Measurements from ENCODE around the gene NDUFAF4.
"Not testable (repeated sequence)": the region's sequence is repeated elsewhere in the genome, so short reads cannot be mapped to it uniquely, and the experiment has no call there.

Gene NDUFAF4

DNA sequence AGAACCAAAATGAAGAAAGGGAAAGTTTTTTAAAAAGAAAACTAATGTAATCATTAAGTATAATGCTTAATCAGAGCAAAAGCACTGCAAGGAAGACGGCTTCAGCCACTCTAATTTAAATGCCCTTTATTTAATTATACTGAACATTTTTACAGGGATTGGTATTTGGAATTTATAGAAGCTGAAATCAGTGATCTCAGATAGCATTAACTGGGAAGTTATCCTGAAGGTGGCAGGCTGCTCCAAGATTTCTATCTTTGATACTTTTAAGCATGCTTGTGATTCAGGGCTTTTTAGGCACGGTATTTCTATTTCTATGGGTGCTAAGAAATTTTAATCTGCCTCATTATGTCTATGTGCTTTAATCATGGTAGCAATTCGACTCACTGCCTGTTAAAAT, 1.3 kb upstream of the NDUFAF4 start:
- no peak for DNase-seq (ENCODE audit: low read depth)

DNA sequence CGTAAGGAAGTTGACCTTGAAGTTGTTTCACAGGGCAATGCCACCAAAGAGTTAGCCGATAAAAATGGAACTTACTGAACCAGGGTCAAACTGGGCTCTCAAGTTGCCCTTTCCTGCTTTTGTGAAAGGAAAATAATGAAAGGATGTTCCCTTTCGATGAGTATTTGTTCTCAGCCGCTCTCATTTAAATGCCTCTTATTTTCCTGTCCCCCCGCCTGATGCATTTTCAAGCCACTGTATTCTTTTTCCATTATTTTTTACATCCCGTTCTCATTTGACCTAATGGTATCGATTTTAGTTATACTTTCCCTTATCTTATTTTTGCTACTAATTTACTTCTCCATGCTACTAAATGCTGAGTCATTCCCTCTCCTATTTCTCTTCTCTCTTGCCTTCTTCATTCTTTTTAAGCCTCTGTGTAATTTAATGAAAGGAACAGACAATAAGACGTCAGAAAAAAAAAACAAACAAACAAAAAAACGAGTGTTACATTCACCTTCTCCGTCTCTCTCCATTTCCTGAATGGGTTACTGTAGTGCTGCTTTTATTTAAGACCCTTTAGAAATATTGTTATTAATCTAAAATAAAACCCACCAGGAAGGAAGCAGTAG, 655 bp upstream of the NDUFAF4 start:
- no peak for DNase-seq (ENCODE audit: low read depth)

DNA sequence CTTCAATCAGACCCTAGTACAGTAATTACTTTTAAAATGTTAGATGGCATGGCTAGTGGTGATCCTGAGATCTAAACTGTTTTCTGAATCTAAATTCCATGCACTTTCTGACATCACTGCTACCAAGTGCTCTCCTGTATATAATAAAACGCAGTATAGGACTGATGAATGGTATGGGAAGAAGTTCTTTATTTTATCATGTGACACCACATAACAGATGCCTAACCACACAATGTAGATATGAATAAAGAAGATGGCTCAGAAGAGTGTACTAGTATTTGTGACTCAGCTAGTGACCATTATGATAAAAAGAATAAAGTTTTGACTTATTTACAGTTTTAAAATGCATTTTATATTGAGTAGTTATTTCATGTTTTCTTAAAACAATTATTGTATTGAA, 8.5 kb downstream of the NDUFAF4 start:
- DNase-seq (ENCODE audit: low read depth) = no peak

DNA sequence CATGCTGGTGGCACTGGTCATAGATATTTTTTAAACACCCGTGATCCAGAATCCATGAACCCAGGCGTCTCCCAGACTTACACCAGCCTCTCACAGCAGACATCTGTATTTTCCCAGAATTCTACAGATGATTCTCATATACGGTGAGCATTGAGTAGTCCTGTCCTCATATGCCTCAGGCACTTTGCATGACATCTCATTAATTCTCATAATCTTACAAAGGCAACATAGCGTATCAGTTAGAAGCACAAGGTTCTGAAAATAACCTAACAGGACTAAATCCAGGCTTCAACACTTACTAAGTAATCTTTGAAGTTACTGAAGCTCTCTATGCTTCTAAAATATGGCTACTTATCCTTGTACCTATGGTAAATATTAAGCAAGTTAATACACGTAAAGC, 8.9 kb downstream of the NDUFAF4 start:
- no peak for DNase-seq (ENCODE audit: low read depth)

DNA sequence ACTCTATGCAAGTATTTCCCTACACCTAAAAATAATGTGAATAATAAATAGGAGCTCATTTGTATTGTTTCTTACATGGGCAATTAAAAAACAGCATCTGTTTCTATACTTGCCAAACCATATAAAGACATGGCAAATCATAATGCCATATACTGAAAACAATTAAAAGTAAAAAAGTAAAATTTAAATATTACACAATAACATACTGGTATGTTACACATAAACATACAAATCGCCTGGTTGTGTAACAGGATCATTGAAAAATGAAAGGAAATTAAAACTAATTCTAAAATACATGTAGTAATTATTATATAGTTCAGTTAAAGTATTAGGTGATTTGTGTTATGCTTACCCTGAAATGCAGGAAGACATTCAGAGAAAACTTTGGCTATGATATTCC, 11.2 kb downstream of the NDUFAF4 start:
- DNase-seq (ENCODE audit: low read depth) = no peak

DNA sequence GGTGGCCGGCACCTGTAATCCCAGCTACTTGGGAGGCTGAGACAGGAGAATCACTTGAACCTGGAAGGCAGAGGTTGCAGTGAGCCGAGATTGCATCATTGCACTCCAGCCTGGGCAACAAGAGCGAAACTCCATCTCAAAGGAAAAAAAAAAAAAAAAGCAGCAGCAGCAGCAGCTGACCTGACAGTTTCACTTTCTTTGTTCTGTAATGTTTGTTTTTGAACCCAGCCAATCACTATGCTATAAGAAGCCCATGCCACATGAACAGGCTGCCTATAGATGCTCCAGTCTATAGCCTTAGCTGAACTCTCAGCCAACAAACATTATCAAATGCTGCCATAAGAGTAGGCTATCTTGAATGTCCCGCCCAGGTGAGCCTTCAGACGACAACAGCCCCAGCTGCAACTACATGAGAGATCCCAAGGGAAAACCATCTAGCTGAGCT, 12.5 kb downstream of the NDUFAF4 start:
- not testable (repeated sequence) for DNase-seq (ENCODE audit: low read depth)

DNA sequence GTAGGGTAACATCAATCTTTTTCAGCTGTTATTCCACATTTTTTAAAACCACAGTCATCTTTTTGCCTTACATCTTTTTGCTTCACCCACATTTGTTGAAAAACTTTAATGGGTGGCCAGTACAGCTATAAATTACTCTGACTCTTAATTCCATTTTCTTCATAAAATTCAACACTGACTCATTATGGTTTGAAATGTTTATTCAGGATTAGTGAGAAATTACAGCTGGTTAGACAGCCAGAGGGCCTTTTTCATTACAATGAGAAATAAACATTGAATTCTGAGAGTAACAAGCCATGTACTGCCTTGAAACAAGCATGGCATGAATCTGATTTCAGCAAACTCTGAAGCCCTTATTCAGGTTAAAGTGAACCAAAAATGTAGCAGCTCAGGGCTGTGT, 19.5 kb downstream of the NDUFAF4 start:
- DNase-seq (ENCODE audit: low read depth) = no peak

DNA sequence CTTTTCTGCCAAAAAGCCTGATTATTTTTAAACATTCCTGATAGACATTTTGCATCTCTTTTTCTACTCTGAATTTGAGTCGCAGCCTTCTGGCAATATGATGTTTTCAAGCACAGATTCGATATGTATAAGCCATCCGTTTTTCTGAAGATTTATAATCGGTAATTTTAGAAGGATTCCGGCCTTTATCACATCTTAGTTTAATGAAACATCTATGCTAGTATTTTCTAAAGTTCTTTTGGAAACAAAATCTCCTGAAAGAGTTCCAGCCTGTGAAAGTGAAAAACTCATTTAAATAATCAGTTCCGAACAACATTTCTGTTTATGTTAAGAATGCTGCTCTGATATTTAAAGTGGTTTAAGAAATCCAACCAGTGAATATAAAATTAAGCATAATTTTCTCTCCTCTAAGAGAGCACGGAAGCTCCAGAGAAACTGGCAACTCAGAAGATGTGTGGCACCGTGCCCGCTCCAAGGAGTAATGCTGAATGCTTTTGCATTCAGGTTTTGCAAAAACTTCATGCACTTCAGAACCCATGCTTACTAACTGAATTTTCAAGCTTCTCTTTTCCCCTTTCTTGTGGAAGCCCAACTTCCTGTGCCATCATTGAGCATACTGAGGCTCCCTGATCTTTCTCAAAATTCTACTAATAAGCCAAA, 20.7 kb downstream of the NDUFAF4 start:
- DNase-seq (ENCODE audit: low read depth) = no peak

DNA sequence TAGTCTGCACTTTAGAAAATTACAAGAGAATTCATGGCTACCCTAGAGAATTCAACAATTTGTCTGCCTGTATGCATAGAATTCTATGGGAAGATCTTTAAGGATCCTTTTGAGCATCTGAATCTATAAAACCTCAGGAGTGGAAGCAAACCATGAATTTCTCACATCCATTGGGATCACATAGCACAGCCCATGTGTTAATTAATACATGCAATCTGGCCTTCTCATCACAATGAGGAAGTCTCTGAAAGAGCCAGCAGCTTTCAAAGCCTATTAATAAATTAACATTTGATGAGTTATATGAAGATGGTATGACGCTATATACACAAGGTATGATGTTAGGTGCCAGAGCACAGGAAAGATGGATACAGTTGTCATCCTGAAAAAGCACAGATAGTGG, 24.7 kb downstream of the NDUFAF4 start:
- DNase-seq (ENCODE audit: low read depth) = no peak

DNA sequence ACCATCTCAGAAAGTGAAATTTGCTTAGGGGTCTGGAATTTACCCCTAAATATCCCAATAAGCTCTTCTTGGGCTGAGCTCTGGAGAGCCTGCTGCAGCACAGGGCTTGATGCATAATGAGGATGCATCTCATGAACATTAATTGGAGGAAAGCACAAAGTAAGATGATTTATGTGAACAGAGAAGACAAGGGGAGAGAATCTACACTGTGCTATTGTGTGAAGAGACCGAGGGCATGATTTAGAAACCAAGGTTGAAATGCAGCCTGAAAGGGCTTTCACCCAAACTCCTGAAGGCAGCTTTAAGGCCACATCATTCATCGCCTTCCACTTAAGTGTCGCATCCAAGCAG, 32.7 kb downstream of the NDUFAF4 start:
- no peak for DNase-seq (ENCODE audit: low read depth)

DNA sequence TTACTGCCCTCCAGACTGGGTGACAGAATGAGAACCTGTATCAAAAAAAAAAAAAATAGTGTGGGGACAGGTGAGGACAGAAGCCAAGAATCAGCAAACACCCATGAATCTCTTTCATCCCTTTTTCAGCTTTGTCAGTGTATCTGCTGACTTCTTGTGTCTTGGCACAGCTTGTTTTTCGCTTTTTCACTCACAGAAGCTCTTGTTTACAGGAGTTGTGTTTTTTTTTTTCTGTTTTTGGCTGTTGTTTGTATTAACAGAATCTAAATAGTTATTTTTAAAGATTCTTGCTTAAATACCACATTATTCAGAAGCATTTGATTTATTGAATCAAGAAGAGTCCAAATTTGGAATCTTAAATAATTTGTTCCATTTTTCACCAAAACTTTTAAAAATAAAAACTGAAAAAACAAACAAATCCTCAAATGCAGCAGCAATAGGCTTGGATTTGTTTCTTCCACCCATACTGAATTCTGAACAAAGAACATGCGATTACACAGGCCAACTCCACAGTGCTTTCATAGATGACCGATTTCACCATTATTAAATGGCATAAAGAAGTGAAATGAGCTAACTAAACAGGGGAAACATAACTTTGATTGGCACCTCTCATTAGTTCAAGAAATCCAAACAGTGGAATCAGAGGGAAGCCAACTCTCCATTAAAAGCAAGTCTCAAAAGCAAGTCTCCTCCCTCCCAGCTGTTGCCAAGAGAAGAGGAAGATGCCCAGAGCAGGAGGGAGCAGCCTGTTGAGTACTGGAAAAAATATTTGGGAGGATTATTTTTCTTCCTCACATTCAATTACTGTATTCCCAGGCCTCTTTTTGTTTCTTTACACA, 33.3 kb downstream of the NDUFAF4 start:
- DNase-seq (ENCODE audit: low read depth) = no peak

DNA sequence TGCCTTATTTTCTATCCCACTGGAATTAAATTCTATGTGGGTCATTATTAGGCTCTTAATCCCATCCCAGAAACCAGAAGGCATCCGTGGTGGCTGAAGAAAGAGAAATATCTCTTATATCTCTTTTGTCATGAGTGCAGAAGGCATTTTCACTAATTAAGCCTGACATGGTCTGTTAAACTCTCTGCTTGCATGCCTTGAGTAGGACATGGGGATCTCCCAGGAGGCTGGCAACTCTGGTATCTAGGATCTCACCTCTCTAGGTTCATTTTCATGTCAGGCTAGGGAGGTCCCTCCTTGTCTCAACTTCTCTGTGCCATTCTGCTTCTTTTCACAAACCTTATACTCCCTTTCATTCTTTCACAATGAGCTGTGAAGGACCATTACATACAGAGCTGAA, 35.1 kb downstream of the NDUFAF4 start:
- no peak for DNase-seq (ENCODE audit: low read depth)

DNA sequence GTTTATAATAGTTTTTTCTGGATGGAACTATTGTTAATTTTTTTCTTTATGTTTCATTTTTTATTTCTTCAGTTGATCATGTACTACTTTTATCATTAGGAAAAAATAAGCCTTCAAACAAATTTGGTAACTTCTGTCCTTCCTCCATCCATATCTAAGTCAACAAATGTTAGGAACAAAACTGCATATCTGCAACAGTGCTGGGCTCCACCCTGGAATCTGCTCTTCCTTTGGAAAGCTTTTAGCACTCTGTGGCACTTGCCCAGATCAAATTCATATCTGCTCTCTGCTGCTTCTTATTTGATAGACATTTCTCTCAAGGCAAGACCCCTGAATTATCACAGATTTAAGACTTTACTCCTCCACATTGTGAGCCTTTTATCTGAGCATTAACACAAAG, 36.1 kb downstream of the NDUFAF4 start:
- no peak for DNase-seq (ENCODE audit: low read depth)

DNA sequence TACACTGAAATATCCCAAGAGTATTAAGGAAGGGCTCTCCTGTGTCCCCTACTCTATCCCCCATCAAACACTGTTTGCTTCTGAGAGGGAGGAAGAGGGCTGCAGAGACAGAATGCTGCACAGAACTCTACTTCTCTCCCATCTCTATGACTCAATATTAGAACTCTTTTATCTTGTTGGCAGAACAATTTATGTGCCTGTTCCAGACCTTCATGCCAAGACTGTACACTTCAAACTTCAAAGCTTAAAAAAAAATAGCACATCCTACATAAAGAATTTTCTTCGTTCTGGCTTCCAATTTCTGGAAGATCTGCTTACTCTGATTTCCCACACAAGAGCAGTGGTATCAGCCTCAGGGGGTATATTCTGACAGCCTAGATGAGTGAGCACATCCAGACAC, 40.8 kb downstream of the NDUFAF4 start:
- DNase-seq (ENCODE audit: low read depth) = no peak

DNA sequence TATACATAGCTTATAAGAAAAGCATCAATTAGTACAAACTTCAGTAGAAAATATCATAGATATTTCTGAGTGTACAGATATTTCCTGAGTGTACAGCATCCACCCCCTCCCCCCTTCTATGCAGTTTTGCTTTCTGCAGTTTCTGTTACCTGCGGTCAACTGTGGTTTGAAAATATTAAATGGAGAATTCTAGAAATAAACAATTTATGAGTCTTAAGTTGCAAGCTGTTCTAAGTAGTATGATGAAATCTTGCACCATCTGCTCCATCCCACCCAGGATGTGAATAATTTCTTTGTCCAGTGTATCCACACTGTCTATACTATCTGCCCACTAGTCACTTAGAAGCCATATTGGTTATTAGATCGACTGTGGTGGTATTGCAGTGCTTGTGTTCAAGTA, 44.6 kb downstream of the NDUFAF4 start:
- no peak for DNase-seq (ENCODE audit: low read depth)

DNA sequence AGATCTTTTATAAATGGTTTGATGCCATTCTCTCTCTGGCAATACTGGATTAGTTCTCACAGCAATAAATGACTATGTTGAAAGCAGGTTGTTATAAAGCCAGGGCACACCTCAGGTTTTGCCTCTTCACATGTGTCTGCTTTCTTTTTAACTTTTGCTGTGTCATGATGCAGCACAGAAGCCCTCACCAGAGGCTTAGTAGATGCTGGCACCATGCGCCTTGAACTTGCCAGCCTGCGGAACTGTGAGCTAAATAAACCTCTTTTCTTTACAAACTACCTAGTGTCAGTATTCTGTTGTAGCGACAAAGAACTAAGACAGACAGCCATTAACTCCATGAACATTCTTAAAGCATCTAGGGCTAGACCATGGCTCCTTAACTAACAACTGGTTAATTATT, 45.1 kb downstream of the NDUFAF4 start:
- no peak for DNase-seq (ENCODE audit: low read depth)

DNA sequence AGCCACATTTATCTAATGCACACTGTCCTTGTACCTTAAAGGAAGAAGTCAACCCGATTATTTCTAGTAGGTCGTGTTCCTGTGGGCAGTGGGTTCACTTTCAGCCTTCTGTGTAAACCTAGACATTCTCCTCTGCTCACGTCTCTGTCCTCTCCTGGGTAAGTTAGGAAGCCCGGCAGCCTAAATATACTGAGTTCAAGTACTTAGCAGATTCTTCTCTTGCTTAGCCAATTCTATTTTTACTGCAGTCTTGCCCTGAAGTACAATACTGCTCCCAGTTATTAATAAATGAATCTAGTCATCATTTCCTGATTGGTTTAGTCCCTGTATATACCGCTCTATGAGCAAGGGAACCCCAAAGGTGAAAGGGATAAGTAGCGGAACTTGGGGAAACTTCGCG, 45.8 kb downstream of the NDUFAF4 start:
- DNase-seq (ENCODE audit: low read depth) = no peak

DNA sequence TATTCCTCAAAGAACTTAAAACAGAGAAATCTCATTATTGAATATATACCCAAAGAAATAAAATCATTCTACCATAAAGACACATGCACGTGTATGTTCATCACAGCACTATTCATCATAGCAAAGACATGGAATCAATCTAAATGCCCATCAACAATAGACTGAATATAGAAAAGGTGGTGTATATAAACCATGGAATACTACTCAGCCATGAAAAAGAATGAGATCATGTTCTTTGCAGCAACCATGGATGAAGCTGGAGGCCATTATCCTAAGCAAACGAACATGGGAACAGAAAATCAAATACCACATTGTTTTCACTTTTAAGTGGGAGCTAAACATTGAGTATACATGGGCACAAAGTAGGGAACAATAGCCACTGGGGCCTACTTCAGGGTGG, 48.1 kb downstream of the NDUFAF4 start:
- no peak for DNase-seq (ENCODE audit: low read depth)

DNA sequence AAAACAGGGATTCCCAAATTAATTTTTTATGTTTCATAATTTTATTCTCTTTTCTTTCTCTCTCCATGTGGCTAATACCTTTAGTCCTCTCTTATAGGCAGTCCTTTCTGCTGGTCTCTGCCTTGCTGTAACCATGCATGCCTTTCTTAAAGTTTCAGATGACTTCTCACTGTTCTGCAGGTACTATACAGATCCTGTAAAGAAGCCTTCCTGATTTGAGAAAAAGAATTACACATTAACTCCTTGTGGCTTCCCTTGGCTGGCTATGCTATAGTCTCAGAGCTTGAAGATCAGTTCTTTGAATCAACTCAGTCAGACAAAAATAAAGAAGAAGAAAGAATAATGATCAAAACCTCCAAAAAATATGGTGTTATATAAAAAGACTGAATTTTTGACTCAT, 53.2 kb downstream of the NDUFAF4 start:
- DNase-seq (ENCODE audit: low read depth) = no peak

DNA sequence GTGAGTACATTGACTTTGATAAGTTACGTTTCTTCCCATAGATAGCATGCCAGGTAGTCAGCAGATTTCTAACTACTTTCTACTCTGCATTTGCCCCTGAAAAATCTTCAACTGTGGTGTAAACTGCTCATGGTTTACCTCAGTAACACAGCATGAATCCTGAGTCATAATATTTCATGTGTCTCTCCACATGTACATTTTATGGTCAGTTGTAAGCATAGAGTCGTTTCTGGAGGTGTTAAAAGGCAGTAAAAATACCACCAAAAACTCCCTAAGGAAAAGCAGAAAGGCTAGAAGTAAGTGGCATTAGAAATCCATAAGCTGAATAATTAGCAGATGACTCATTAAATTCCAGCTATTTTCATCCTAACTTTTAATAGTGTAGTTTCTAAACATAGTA, 56.3 kb downstream of the NDUFAF4 start:
- no peak for DNase-seq (ENCODE audit: low read depth)

Measured in activated T-helper 9 cell treated with anti-CD3 and anti-CD28 coated beads, Interleukin-2, amount 50 U/mL, for 16 hours (primary cell).